Activated naive CD4-positive, alpha-beta T cell treated with anti-CD3 and anti-CD28 coated beads, Interleukin-2, amount 50 U/mL, for 24 hours (primary cell): Measurements from ENCODE around the gene KIF17.

Source experiments
- H3K27ac Mint-ChIP-seq: one replicate; pipeline ENCODE4 v1.8.0; 2021; ENCODE audit warnings: mild to moderate bottlenecking, mixed read lengths
- H3K27me3 Mint-ChIP-seq: one replicate; pipeline ENCODE4 v1.8.0; 2021; ENCODE audit warnings: mixed read lengths
- H3K36me3 Mint-ChIP-seq: one replicate; pipeline ENCODE4 v1.8.0; 2021; ENCODE audit warnings: mixed read lengths
- H3K4me1 Mint-ChIP-seq: one replicate; pipeline ENCODE4 v1.8.0; 2021; ENCODE audit warnings: mixed read lengths
- H3K4me3 Mint-ChIP-seq: one replicate; pipeline ENCODE4 v1.8.0; 2021; ENCODE audit warnings: mild to moderate bottlenecking, mixed read lengths
- H3K9me3 Mint-ChIP-seq: one replicate; pipeline ENCODE4 v1.8.0; 2021; ENCODE audit warnings: mixed read lengths

KIF17 gene

DNA sequence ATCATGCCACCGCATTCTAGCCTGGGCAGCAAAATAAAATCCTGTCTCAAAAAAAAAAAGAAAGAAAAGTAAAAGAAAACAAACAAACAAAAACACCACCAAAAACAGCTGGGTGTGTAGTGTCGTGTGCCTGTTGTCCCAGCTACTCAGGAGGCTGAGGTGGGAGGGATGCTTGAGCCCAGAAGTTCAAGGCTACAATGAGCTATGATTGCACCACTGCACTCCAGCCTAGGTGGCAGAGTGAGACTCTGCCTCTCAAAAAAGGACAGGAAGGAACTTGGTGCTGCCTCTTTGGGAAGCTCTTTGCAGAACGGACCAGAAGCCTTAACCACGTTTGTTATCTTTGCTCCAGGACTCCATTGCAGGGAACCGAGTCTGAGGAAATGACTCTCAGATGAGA, 11.0 kb downstream of the KIF17 start:
- Mint-ChIP-seq H3K27ac (no peak overlapping the region), H3K4me3 (no peak overlapping the region), H3K27me3 (no peaks in the 10 kb centered on the region), H3K36me3 (no peaks in the 10 kb centered on the region), H3K9me3 (no peaks in the 10 kb centered on the region), H3K4me1 (no peaks in the 10 kb centered on the region)

DNA sequence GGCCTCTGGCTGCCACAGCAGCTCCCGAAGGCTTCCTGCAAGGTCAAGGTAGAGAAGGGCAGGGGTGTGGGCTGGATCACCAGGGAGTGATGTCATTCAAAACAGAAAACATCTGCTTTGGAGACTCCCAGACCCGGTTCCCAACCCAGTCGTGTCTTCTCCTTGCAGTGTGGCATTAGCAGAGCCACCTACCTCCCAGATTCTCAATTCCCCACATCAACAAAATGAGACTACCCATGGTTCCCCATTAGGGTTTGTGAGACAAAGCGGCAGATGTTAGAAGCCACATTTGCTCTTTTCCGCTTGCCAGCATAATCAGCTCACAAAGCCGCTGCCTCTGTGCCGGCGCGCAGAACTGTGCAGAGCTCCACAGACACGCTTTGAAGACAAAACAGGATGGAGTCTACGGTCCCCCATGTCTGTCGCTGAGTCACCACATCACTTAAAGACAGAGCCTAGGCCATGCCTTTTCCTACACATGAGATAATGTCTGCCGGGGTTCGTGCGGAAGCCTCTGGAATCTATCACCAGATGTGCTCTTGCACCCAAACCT, 12.5 kb downstream of the KIF17 start:
- no peaks in the 10 kb centered on the region for H3K4me1 Mint-ChIP-seq

DNA sequence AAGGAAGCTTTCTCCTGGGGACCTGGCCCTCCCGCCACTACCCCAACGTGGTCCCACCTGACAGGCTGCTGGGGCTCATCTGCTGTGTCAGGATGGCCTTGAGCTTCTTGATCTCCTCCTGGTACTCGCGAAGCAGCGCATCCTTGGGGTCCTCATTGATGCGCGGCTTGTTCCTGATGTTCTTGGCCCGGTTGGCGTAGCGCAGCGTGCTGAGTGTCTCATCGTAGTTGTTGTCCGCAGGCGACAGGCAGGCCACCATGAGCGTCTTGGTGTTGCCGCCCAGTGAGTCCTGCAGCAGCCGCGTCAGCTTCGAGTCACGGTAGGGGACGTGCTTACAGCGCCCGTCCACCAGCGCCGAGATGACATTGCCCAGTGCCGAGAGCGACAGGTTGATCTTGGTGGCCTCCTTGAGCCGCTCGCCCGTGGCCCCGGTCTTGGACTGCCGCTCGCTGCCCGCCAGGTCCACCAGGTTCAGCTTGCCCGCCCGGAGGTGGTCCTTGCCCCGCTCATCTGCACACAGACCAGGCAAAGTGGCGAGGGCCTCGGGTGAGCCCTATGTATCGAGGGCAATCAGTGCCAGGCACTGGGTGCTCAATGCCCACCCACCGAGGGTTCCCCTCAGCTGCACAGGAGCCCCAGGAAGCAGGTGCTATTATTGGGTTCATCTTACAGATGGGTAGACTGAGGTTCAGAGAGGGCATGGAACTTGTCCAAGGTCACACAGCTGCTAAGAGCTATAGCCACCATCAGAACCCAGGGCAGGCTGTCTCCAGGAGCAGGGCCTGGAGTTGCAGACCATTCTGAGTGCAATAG, 13.2 kb downstream of the KIF17 start:
- Mint-ChIP-seq H3K27ac (no peak overlapping the region), H3K9me3 (no peaks in the 10 kb centered on the region), H3K27me3 (no peaks in the 10 kb centered on the region), H3K4me3 (no peak overlapping the region), H3K36me3 (no peaks in the 10 kb centered on the region), H3K4me1 (no peaks in the 10 kb centered on the region)

More for the DNA sequence above, 12.5 kb downstream of the KIF17 start:
- H3K36me3 Mint-ChIP-seq = no peaks in the 10 kb centered on the region
- H3K27me3 Mint-ChIP-seq = no peaks in the 10 kb centered on the region
- no peak overlapping the region for H3K27ac Mint-ChIP-seq
- no peaks in the 10 kb centered on the region for H3K9me3 Mint-ChIP-seq
- H3K4me3 Mint-ChIP-seq = no peak overlapping the region

DNA sequence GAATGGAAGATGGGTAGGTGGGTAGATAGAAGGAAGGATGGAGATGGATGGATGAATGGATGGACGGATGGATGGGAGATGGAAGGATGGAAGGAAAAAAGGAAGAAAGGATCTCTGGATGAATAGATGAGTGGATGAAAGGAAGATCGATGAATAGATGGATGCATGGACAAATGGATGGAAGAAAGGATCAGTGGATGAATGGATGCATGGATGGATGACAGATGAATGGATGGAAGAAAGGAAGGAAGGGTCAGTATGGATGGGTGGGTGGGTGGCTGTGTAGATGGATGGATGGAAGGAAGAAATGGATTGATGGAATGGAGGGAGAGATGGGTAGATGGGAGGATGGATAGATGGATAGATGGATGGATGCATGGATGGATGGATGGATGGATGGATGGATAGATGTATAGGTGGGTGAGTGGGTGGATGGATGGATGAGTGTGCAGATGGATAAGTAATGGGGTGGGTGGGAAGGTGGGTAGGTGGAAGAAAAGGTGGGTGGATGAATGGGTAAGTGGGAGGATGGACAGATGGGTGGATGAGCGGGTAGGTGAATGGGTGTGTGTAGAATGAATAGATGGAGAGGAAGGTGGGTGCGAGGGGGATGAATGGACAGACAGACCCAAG, 14.6 kb downstream of the KIF17 start:
- no peaks in the 10 kb centered on the region for H3K9me3 Mint-ChIP-seq
- no peaks in the 10 kb centered on the region for H3K27me3 Mint-ChIP-seq
- H3K36me3 Mint-ChIP-seq = no peaks in the 10 kb centered on the region
- H3K4me3 Mint-ChIP-seq = no peak overlapping the region
- no peaks in the 10 kb centered on the region for H3K4me1 Mint-ChIP-seq
- no peak overlapping the region for H3K27ac Mint-ChIP-seq

DNA sequence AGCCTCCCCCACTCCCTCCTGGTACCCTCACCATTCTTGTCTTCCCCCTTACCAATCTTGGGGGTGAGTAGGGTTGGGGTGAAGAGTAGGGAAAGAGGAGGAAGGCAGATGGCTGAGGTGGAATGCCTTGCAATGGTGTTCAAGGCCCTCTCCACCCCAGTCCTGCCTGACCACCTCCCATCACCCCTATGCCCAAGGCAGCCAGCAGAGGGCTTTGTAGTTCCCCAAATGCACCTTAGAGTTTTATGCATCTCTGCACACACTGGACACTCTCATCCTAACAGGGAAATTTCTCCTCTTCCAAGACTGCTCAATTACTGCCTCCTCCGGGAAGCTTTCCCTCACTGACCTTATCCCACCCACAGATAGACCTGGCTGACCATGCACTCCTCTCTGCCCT, 15.4 kb downstream of the KIF17 start:
- Mint-ChIP-seq H3K27ac (peak overlapping the region; percentile 39), H3K9me3 (no peaks in the 10 kb centered on the region), H3K4me3 (no peak overlapping the region), H3K36me3 (no peaks in the 10 kb centered on the region), H3K4me1 (no peaks in the 10 kb centered on the region), H3K27me3 (no peaks in the 10 kb centered on the region)

DNA sequence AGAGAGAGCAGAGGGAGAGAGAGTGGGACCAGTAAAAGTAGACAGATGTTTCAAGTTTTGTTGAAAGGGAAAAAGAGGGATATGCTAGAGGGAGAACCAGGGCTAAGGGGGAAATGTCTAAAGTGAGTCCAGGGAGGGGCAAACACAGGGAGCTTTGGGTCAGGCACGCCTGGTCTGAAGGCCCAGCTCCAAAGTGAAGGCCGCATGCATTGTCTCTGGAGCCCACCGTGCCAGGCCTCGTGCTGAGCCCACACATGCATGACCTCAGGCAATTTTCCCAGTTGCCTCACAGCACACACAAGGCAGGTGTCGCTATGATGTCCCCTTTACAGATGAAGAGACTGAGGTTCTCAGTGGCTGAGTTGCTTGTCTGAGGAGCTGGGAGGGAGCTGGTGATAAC, 16.0 kb downstream of the KIF17 start:
- Mint-ChIP-seq H3K4me3 (no peak overlapping the region), H3K9me3 (no peaks in the 10 kb centered on the region), H3K27ac (no peak overlapping the region), H3K36me3 (no peaks in the 10 kb centered on the region), H3K4me1 (no peaks in the 10 kb centered on the region), H3K27me3 (no peaks in the 10 kb centered on the region)

DNA sequence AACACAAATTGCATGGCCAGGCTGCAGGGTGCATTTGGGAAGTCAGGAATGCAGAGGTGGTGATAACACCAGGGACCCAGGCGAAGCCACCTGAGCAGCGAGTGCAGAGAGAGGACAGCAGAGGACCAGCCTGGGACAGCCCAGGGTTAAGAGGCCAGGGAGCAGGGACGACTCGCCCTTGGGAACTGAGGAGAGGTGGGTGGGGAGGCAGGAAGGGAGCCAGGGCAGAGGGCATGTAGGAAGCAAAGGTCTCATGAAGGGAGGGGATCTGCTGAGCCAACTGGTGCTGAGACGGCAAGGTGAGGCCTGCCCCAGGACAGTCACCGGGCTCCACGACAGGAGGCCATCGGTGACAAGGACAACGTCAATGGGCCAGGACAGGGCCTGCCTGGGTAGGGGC, 16.4 kb downstream of the KIF17 start:
- no peak overlapping the region for H3K27ac Mint-ChIP-seq
- no peak overlapping the region for H3K4me3 Mint-ChIP-seq

DNA sequence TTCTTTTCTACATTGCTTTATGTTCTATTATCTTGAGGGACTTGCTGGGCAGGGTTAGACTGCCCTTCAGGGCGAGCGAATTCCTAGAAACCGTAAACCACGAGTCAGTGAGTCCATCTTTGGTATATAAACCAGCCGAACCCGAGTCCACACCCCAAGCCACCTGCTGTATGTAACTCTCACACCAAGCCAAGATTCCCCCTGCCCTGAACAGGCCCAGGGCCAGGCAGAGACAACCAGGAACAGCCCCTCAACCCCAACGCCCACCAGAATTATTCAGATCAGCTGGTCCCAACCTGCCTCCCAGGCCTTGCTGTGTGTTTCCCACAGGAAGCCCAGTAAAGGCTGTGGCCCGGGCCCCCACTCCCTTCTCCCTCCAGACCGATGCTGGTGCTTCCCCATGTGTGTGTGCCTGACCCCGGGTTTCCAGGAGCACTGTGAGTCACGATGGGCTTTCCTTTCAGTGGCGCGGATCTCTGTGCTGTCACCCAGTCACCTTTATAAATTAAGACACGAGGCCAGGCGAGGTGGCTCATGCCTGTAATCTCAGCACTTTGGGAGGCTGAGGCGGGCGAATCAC, 17.1 kb downstream of the KIF17 start:
- H3K36me3 Mint-ChIP-seq = no peaks in the 10 kb centered on the region
- H3K9me3 Mint-ChIP-seq = no peaks in the 10 kb centered on the region
- peaks cover 4% of the 10 kb centered on the region for H3K4me1 Mint-ChIP-seq
- no peak overlapping the region for H3K4me3 Mint-ChIP-seq
- H3K27ac Mint-ChIP-seq = no peak overlapping the region
- H3K27me3 Mint-ChIP-seq = no peaks in the 10 kb centered on the region

More for the DNA sequence above, 16.4 kb downstream of the KIF17 start:
- Mint-ChIP-seq H3K9me3 (no peaks in the 10 kb centered on the region), H3K4me1 (peaks cover under 1% of the 10 kb centered on the region), H3K36me3 (no peaks in the 10 kb centered on the region), H3K27me3 (no peaks in the 10 kb centered on the region)

DNA sequence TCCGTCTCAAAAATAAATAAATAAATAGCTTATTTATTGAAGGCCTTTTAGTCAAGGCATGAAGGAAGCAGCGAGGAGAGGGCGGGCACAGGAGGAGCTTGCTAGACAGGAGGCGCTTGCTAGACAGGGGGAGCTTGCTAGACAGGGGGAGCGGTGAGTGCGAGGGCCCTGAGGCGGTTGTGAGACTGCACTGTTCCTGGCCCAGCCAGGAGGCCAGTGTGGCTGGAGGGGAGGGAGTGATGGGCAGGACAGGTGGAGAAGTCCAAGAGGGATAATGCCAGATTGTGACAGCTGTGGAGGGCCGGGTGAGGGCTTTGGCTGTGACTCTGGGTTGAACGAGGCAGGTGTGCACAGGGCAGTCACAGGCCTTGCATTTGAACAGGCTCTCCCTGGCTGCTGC, 18.2 kb downstream of the KIF17 start:
- Mint-ChIP-seq H3K36me3 (no peaks in the 10 kb centered on the region), H3K27me3 (no peaks in the 10 kb centered on the region), H3K9me3 (no peaks in the 10 kb centered on the region), H3K27ac (no peak overlapping the region), H3K4me3 (no peak overlapping the region), H3K4me1 (peaks cover 4% of the 10 kb centered on the region)

DNA sequence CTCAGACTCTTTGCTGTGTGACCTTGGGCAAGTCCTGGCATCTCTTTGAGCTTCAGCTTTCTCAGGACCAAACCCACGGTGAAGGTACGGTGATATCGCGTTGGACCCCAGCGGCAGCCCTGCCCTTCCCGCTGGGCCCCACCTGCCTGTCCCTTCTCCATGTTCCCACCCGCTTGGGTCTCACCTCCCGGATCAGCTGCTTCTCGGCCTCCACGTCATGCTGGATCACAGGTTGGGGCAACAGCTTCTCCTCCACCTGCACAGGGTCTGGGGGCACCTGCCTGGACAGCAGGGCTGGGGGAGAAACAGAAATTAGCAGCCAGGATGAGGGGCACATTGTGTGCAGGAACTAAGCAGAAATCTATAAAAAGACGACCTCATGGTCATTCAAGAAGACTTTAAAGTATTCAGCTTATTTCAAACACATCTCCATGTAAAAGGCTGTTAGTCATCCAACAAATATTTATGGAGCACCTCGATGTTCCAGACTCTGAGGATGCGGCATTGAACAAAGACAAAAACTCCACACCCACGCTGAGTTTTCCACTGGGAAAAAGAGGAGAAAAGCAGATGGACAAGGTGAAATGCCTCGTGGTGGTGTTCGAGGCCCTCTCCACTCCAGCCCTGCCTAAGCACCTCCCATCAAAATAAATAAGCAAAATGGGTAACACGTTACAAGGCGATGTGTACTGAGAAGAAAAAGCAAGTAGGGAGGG, 19.5 kb downstream of the KIF17 start:
- Mint-ChIP-seq H3K9me3 (no peaks in the 10 kb centered on the region), H3K36me3 (no peaks in the 10 kb centered on the region), H3K4me3 (no peak overlapping the region), H3K27ac (no peak overlapping the region), H3K27me3 (no peaks in the 10 kb centered on the region), H3K4me1 (peaks cover 4% of the 10 kb centered on the region)

DNA sequence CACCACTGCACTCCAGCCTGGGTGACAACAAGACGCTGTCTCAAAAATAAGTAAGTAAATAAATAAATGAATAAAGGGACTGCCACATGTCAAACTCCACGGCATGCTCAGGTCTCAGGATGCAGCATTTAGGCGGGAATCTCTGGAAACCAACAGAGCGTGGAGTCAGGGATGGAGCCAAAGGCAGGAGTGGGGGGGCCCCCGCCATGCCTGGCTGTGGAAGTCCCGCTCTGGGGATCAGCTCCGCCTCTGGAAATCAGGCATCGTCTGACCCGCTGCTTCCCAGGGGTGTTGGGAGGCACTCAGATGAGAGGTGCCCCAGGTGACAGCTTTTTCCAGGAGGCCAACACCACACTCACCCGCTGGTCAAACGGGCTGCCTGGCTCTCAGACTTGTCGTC, 20.2 kb downstream of the KIF17 start:
- no peak overlapping the region for H3K4me3 Mint-ChIP-seq

DNA sequence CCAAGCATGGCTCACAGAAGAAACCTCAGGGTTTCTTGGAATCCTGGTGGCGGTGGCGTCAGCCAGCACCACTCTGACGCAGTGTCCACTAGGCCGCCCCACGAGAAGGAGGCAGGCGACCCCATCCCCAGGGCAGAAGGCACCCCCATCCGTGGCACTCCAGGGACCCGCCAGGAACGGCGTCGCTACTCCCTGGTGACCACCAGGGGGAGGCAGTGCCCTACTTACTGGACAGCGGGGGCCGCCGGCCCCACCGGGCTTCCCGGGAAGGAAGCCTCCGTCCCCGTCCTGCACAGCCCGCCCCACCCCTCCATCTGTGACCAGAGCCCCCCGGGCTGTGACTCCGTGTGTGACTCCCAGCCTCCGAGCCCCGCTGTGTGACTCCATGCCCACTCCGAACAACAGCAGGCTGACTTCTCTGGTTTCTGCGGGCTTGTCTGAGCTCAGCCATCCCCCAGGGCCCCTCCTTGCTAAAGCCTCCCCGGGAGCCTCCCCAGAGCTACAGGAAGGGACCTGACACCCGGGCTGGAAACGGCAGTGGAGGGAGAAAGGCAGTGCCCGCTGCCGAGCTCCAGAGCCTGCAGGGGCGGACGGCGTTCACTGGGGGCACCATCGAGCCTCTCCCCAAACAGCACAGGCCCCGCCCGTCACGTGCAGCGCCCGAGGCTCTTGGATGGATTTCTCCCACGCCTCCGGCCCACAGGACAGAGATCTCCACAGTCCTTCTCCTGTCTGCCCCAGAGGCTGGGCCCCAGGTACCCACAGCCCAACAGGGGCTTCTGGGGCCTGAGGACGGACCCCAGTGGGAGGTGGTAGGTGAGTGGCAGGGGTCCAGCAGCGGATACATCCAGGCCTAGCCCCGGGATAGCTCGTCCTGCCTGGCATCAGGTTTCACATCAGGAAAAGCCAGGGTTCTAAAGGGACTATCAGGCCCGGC, 21.1 kb downstream of the KIF17 start:
- H3K27me3 Mint-ChIP-seq = no peaks in the 10 kb centered on the region
- peak overlapping the region; percentile 87 for H3K4me3 Mint-ChIP-seq
- H3K36me3 Mint-ChIP-seq = no peaks in the 10 kb centered on the region
- peaks cover 4% of the 10 kb centered on the region for H3K4me1 Mint-ChIP-seq
- no peaks in the 10 kb centered on the region for H3K9me3 Mint-ChIP-seq
- no peak overlapping the region for H3K27ac Mint-ChIP-seq

More for the DNA sequence above, 20.2 kb downstream of the KIF17 start:
- H3K27me3 Mint-ChIP-seq = no peaks in the 10 kb centered on the region
- no peaks in the 10 kb centered on the region for H3K36me3 Mint-ChIP-seq
- no peaks in the 10 kb centered on the region for H3K9me3 Mint-ChIP-seq
- no peak overlapping the region for H3K27ac Mint-ChIP-seq
- H3K4me1 Mint-ChIP-seq = peaks cover 4% of the 10 kb centered on the region

DNA sequence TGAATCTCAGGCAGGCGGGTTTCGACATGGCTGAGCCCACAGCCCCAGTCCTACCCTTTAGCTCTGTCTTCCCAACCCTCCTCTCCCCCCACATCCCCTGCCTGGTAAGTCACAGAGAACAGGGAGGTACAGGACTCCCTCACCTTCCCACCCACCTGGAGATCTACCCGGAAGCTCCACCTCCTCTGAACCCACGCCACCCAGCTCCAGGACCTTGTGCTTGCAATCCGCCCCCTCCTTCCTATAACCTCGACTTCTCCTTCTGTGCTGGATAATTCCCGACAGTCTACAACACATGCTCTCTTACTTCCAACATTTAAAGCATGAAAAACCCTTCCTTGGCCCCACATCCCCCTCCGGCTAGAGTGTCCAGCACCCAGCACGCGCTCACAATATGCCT, 22.3 kb downstream of the KIF17 start:
- H3K27ac Mint-ChIP-seq = peak overlapping the region; percentile 62

DNA sequence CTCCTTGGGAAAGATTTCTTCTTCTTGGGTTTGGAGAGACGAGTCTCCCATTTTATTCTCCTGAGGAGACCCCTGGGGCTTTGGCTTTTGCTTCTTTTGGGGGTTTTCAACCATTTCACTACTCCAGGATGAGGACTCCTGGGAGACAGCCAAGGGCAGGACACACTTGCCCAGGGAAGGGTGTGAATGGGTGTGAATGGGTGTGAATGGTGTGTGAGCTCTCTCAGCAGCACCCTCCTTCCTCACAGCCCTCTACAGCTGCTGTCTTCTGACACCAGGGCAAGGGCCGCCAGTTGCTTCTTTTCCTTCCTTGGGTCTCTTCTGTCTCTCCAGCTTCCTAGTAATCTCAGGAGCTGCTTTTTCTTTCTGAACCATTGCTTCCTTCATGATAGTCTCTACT, 24.2 kb downstream of the KIF17 start:
- Mint-ChIP-seq H3K9me3 (no peaks in the 10 kb centered on the region), H3K27me3 (no peaks in the 10 kb centered on the region), H3K36me3 (no peaks in the 10 kb centered on the region), H3K27ac (no peak overlapping the region), H3K4me1 (peaks cover 4% of the 10 kb centered on the region), H3K4me3 (no peak overlapping the region)

More for the DNA sequence above, 22.3 kb downstream of the KIF17 start:
- H3K4me1 Mint-ChIP-seq = peaks cover 4% of the 10 kb centered on the region
- H3K36me3 Mint-ChIP-seq = no peaks in the 10 kb centered on the region
- H3K27me3 Mint-ChIP-seq = no peaks in the 10 kb centered on the region
- peak overlapping the region; percentile 87 for H3K4me3 Mint-ChIP-seq
- no peaks in the 10 kb centered on the region for H3K9me3 Mint-ChIP-seq

DNA sequence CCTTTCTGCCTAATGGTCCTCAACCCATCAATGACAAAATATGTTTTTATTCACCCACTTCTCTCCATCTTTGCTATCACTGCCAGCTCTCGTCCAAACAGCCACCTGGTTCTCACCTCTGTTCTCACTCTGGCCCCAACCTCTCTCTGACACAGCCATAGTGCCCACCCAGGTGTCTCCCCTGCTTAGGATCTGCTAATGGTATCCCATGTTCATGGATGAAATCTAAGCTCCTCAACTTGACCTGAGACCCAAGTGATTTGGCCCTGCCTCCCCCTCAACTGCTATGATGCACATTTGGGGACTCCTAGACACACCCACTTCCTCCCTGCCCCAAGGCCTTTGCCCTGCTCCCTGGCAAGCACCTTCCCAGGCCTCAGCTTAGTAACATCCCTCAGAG, 25.9 kb downstream of the KIF17 start:
- Mint-ChIP-seq H3K27me3 (no peaks in the 10 kb centered on the region), H3K27ac (no peak overlapping the region), H3K36me3 (no peaks in the 10 kb centered on the region), H3K9me3 (no peaks in the 10 kb centered on the region), H3K4me3 (no peak overlapping the region), H3K4me1 (peaks cover 4% of the 10 kb centered on the region)
